Immature natural killer cell (primary cell): ENCODE results near the gene TSHZ2. TPM values are rescaled to one million over a fixed set of nuclear protein-coding genes. Genes with fewer than 3 reads are reported as not detected.
"Not testable (repeated sequence)": the region's sequence is repeated elsewhere in the genome, so short reads cannot be mapped to it uniquely, and the experiment has no call there.

Source experiments
- DNase-seq, 3 donors: peaks; one replicate each; pipeline ENCODE4 v3.0.0; 2022; ENCODE audit warnings: mixed read lengths in 1 of 3
- H3K27ac Mint-ChIP-seq, 6 donors: one replicate each; pipeline ENCODE4 v1.8.0; 2020; ENCODE audit warnings: mixed read lengths in 6 of 6, mild to moderate bottlenecking in 5 of 6, inconsistent platforms in 4 of 6, moderate library complexity in 3 of 6
- H3K27me3 Mint-ChIP-seq, 3 donors: one replicate each; pipeline ENCODE4 v1.8.0; 2020 to 2021; ENCODE audit warnings: low read depth in 3 of 3, mild to moderate bottlenecking in 3 of 3, mixed read lengths in 3 of 3, moderate library complexity in 3 of 3, inconsistent platforms in 1 of 3
- H3K36me3 Mint-ChIP-seq, 3 donors: one replicate each; pipeline ENCODE4 v1.8.0; 2020; ENCODE audit warnings: mixed read lengths in 3 of 3, inconsistent platforms in 2 of 3, mild to moderate bottlenecking in 2 of 3
- H3K4me1 Mint-ChIP-seq, 2 donors: one replicate each; pipeline ENCODE4 v1.8.0; 2020; ENCODE audit warnings: inconsistent platforms in 2 of 2, mild to moderate bottlenecking in 2 of 2, mixed read lengths in 2 of 2, moderate library complexity in 1 of 2
- H3K4me3 Mint-ChIP-seq, 5 donors: one replicate each; pipeline ENCODE4 v1.8.0; 2020; ENCODE audit warnings: mild to moderate bottlenecking in 5 of 5, mixed read lengths in 5 of 5, inconsistent platforms in 3 of 5, moderate library complexity in 3 of 5
- H3K9me3 Mint-ChIP-seq, 6 donors: one replicate each; pipeline ENCODE4 v1.8.0; 2020; ENCODE audit warnings: mild to moderate bottlenecking in 6 of 6, mixed read lengths in 6 of 6, inconsistent platforms in 4 of 6, moderate library complexity in 3 of 6
- polyA plus RNA-seq, 3 donors: library from polyadenylated mRNA; unstranded; fragments of 300-500 nt; fragmentation: Illumina TruSeq; gene quantifications; one replicate each; pipeline ENCODE4 v1.2.3, GENCODE V29; 2021

TSHZ2 gene
- polyA plus RNA-seq, 3 donors from 2014 or later = not detected

DNA sequence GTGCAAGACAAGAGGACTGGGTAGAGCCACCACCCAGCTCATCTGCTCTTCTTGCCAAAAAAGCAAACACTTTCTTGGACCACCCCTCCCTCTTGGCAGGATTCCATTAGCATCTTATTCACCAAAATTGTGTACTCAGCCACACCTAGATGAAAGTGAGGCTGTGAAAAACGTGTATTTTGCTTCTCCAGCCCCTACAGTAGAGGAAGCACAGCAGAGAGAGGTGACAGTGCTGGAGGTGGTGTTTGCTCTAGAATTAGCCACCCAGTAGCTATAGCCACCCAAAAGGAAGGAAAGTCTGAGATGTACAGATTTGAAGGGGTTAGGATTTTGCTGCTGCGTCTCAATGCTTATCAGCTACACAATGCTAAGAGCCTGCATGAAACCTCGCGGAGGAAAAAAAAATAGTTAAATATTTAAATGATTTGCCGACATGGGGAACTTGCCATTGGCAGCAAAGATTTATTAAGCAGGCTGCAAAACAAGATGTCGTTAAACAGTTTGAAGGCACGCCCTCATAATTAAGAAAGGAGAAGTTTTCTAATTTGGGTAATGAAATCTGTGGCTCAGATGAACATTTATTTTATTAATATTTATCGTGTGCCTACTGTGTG is 334.1 kb downstream of the TSHZ2 start:
- Mint-ChIP-seq H3K4me3 (no peak overlapping the region), H3K27me3 (peaks cover 0 to 12% (median 11%) of the 10 kb centered on the region in 3 donors), H3K36me3 (peaks cover 0 to 3% (median 0%) of the 10 kb centered on the region in 3 donors), H3K9me3 (no peaks in the 10 kb centered on the region), H3K27ac (no peak overlapping the region), H3K4me1 (no peaks in the 10 kb centered on the region)
- no peak for DNase-seq

DNA sequence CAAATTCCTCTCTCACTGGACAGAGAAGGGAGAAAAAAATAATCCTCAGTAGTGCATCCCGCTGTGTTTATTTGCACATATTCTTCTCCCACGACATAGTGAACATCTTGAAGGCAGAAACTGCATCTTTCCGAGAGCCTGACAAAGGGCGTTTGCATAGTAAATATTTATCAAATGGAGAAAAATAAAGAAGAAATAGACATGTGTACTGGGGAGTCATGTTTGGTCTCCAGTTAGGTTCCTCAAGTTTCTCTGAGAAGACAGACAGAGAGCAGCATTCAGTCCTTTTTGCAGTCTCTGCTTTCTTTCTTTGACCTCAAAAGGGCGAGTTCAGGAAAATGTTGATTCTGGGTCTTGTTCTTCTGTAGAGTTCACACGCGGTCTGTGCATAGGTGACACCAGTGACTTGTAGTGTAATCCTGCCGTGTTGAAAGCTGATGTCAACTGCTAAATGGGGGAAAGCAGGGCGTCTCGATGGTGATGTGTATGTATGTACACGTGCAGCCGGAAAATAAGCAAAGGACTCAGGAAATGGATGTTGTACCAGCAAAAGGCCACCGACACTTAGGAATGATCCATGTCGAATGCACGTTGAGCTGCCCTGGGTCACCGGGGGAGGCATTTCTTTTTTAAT is 335.9 kb downstream of the TSHZ2 start:
- Mint-ChIP-seq H3K27me3 (peaks cover 0 to 11% (median 10%) of the 10 kb centered on the region in 3 donors), H3K4me1 (no peaks in the 10 kb centered on the region), H3K27ac (no peak overlapping the region), H3K4me3 (no peak overlapping the region), H3K9me3 (no peaks in the 10 kb centered on the region), H3K36me3 (peaks cover 0 to 3% (median 0%) of the 10 kb centered on the region in 3 donors)
- DNase-seq = no peak

DNA sequence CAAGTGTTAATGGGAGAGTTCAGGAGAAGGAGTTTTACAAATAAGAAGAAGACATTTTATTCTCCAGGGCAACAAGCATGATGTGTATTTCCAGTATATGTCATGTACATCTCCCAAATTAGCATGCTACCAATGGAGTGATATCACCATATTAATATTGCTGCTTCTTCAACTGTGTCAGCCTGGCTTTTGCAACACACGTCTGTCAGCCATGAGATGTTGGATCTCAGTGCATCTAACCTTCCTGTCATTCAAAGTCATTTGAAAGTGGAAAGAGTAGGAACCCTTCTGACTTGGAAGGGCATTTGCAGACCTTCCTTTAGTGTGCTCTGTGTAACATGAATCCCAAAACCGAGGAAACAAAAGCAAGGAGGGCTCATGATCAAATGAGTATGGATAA is 337.4 kb downstream of the TSHZ2 start:
- H3K36me3 Mint-ChIP-seq = peaks cover 0 to 3% (median 0%) of the 10 kb centered on the region in 3 donors
- H3K27me3 Mint-ChIP-seq = peaks cover 0 to 12% (median 10%) of the 10 kb centered on the region in 3 donors
- H3K4me1 Mint-ChIP-seq = no peaks in the 10 kb centered on the region
- H3K9me3 Mint-ChIP-seq = no peaks in the 10 kb centered on the region
- no peak overlapping the region for H3K4me3 Mint-ChIP-seq
- DNase-seq = no peak
- H3K27ac Mint-ChIP-seq = no peak overlapping the region

DNA sequence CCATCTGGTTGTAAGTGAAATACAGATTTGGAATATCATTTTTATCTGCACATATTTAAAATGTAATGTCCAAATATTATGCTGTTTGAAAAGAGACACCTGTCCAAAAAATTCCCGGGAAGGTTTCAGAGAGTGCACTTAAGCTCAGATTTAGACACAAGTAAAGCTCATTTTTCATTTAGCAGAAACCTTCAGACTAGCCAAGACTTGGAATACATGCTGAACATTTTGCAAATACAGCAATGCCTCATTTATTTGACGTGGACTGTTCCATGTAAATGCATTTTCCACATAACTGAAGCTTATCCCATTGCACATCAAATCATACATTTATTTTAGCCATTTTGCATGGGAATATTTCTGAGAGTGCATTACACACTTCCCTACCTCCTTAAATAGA is 340.8 kb downstream of the TSHZ2 start:
- Mint-ChIP-seq H3K27me3 (peaks cover 0 to 9% (median 0%) of the 10 kb centered on the region in 3 donors), H3K36me3 (peaks cover 0 to 3% (median 0%) of the 10 kb centered on the region in 3 donors), H3K4me1 (no peaks in the 10 kb centered on the region), H3K27ac (no peak overlapping the region), H3K4me3 (no peak overlapping the region), H3K9me3 (no peaks in the 10 kb centered on the region)
- DNase-seq = no peak

DNA sequence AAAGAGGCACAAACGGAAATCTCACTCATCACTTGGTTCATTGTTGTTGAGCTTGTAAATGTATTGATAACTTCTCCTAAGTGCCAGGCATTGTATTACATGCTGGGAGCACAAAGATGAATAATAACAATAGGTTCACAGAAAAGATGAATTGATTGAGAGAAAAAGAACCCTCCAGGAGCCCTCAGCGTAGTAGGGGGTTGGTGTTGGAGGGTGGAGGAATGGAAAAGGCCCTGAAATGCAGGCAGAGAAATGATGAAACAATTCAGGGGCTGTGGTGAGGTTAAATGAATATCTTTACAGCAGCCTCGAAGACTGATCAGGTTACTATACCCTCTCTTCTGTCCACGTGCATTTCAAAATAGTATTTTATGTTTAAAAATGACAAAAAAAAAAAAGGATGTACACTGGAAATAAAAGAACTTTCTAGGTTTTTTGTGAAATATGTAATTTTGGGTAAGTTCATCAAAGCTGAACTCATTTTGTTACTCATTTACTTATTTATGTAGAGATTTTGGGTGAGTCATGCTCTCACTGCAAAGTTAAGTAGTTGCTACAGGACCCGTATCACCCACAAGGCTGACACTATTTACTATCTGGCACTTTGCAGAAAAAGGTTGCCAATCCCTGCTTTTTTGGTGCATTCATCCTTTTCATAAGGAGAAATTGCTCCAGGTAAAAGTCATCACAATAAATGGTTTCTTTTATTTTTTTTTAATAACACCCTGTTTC is 344.2 kb downstream of the TSHZ2 start:
- Mint-ChIP-seq H3K36me3 (no peaks in the 10 kb centered on the region), H3K27ac (no peak overlapping the region), H3K9me3 (no peaks in the 10 kb centered on the region), H3K4me3 (no peak overlapping the region), H3K27me3 (peaks cover 0 to 10% (median 1%) of the 10 kb centered on the region in 3 donors), H3K4me1 (no peaks in the 10 kb centered on the region)
- DNase-seq = no peak

DNA sequence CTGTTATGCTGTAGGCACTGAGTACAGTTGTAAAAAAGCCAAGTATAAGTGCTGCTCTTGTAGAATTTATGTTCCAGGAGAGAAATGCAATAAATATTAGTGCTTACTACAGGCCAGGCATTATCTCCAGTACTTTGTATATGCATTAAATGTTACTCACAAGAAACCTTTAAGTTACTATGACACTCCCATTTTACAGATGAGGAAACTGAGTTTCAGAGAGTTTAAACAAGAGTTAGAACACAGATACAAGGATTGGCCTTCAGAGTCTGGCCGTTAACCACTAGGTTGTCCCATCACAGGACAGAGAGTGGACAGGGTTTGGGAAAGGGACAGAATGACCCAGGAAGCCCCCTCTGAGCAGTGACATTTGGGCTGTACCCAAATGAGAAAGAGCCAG is 347.0 kb downstream of the TSHZ2 start:
- no peak overlapping the region for H3K4me3 Mint-ChIP-seq
- H3K27me3 Mint-ChIP-seq = peaks cover 1 to 11% (median 2%) of the 10 kb centered on the region in 3 donors
- no peak for DNase-seq
- H3K4me1 Mint-ChIP-seq = no peaks in the 10 kb centered on the region
- H3K36me3 Mint-ChIP-seq = no peaks in the 10 kb centered on the region
- no peaks in the 10 kb centered on the region for H3K9me3 Mint-ChIP-seq
- H3K27ac Mint-ChIP-seq = no peak overlapping the region

DNA sequence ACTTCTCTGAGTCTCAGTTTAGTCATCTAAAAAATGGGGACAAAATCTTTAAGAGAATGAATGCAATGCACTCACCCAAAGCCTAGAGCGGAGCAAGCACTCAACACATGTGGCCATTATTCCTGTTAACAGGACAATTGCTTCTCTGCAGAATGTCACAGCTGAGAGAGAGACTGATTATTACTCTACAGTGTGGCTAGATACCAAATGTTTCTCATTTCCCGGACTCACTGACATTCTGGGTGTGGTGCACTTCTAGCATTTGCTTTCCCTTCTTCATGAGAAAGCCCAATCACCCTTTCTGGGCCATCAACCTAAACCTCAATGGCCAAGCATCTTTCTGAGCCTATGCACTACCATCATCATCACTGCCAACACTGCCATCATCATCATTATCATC is 347.6 kb downstream of the TSHZ2 start:
- Mint-ChIP-seq H3K27ac (no peak overlapping the region), H3K4me1 (no peaks in the 10 kb centered on the region), H3K27me3 (peaks cover 1 to 11% (median 2%) of the 10 kb centered on the region in 3 donors), H3K4me3 (no peak overlapping the region), H3K36me3 (no peaks in the 10 kb centered on the region), H3K9me3 (no peaks in the 10 kb centered on the region)
- no peak for DNase-seq

DNA sequence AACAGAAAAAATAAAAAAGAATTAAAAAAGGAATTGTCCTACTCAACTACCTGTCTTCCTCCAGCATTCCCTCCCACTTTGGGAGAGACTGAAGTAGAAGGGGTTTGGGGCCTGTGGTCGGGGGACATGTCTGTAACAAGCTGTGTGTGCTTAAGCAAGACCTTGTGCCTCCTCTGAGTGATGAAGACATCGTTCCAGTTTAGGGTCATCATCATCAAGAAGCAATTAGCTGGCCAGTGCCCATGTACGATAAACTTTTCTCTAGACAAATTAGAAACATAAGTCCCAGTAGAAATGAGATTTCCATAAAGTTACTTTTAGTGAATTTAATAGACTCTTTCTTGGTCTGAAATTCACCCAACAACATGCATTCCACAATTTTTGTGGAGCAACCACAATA is 348.5 kb downstream of the TSHZ2 start:
- Mint-ChIP-seq H3K4me3 (no peak overlapping the region), H3K4me1 (no peaks in the 10 kb centered on the region)

DNA sequence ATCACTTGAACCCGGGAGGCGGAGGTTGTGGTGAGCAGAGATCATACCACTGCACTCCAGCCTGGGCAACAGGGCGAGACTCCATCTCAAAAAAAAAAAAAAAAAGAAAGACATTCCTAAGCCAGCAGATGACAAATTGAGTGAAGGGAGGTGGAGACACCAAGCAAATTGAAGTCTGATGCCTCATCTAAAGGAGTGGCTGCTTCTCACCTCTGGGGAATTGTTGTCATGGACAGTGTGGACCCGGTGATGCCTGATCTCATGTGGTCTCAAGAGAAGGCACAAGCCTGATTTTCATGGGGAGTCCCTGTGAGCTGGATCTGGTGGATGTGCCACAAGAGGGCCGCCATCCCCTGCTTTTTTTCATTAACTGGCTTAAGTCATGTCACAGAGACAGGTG is 349.4 kb downstream of the TSHZ2 start:
- Mint-ChIP-seq H3K4me3 (no peak overlapping the region), H3K9me3 (no peaks in the 10 kb centered on the region)

More for the DNA sequence above, 348.5 kb downstream of the TSHZ2 start:
- peaks cover 1 to 10% (median 2%) of the 10 kb centered on the region in 3 donors for H3K27me3 Mint-ChIP-seq
- H3K27ac Mint-ChIP-seq = no peak overlapping the region
- no peaks in the 10 kb centered on the region for H3K36me3 Mint-ChIP-seq
- DNase-seq = no peak
- H3K9me3 Mint-ChIP-seq = no peaks in the 10 kb centered on the region

DNA sequence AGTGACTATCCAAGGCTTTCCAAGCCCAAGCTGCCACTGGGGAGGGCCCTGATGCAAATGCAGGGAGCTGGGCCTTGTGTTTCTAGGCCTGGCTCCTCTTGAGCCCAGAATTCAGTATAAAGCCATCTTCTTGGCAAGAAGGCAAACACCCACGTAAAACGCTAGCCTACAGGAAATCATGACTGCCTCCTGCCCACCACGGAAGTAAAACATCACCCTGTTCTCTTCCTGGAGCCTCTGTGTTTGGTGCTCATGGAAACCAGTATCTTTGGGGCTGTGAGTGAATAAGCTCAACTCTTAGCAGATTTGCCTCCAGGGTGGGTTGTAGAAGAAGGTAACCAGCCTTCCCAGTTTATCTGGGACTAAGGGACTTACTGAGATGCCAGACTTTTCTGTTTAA is 350.5 kb downstream of the TSHZ2 start:
- DNase-seq = no peak
- Mint-ChIP-seq H3K27ac (no peak overlapping the region), H3K4me1 (no peaks in the 10 kb centered on the region), H3K36me3 (no peaks in the 10 kb centered on the region), H3K27me3 (peaks cover 1 to 9% (median 2%) of the 10 kb centered on the region in 3 donors), H3K4me3 (no peak overlapping the region), H3K9me3 (no peaks in the 10 kb centered on the region)

More for the DNA sequence above, 349.4 kb downstream of the TSHZ2 start:
- H3K27me3 Mint-ChIP-seq = peaks cover 1 to 9% (median 2%) of the 10 kb centered on the region in 3 donors
- DNase-seq = no peak
- H3K4me1 Mint-ChIP-seq = no peaks in the 10 kb centered on the region
- no peaks in the 10 kb centered on the region for H3K36me3 Mint-ChIP-seq
- no peak overlapping the region for H3K27ac Mint-ChIP-seq

DNA sequence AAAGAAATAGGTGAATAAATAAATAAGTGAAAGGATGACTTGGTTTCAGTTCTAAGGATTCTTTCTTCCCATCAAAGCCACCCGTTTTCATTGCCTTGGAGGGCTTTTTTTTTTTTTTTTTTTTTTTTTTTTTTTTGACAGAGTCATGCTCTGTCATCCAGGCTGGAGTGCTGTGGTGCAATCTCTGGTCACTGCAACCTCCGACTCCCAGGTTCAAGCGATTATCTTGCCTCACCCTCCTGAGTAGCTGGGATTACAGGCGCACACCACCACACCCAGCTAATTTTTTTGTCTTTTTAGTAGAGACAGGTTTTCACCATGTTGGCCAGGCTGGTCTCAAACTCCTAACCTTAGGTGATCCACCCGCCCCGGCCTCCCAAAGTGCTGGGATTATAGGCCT is 351.3 kb downstream of the TSHZ2 start:
- not testable (repeated sequence) for H3K27ac Mint-ChIP-seq, H3K36me3 Mint-ChIP-seq, H3K4me3 Mint-ChIP-seq, H3K4me1 Mint-ChIP-seq, DNase-seq, H3K9me3 Mint-ChIP-seq, H3K27me3 Mint-ChIP-seq

DNA sequence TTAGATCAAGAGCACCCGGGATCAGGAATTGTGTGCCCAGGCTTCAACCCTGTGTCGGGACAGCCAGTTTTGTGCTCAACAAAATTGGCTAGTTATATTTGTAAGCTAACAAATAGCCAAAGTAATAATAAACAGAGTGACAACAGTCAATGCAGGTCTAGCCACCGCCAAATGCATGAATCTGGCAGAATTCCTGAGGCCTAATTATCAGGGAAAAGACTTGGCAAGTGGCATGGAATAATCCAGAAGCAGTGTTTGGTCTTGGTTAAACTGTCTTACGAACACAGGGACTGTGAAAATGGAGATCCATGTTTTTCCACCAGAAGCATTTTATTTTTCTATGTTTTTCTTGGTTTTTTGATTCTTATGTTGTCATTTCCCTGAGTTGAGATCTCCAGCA is 352.7 kb downstream of the TSHZ2 start:
- Mint-ChIP-seq H3K36me3 (no peaks in the 10 kb centered on the region), H3K4me1 (no peaks in the 10 kb centered on the region), H3K27me3 (peaks cover 1 to 5% (median 2%) of the 10 kb centered on the region in 3 donors), H3K9me3 (no peaks in the 10 kb centered on the region), H3K27ac (no peak overlapping the region), H3K4me3 (no peak overlapping the region)
- DNase-seq = no peak

DNA sequence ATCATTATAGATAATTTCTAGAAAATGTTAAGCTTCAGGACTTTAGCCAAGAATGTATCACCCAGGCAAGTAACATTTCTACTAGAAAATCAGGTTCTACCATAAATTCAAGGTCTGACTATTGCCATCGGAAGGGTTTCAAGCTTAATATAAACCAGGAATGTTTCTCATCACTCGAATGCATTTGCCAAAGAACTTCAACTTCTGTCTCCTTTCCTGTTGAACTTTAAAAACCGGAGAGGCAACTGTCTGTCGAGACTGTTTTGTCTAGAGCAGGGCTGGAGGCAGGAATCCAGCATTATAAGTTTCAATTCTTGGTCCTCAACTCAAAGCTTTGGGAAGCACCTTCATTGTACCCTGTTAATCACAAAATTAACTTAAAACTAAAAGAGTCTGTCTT is 356.8 kb downstream of the TSHZ2 start:
- no peaks in the 10 kb centered on the region for H3K4me1 Mint-ChIP-seq
- H3K27ac Mint-ChIP-seq = no peak overlapping the region
- peaks cover under 1 to 9% (median 2%) of the 10 kb centered on the region in 3 donors for H3K27me3 Mint-ChIP-seq
- H3K9me3 Mint-ChIP-seq = no peaks in the 10 kb centered on the region
- DNase-seq = no peak
- H3K36me3 Mint-ChIP-seq = no peaks in the 10 kb centered on the region
- no peak overlapping the region for H3K4me3 Mint-ChIP-seq

DNA sequence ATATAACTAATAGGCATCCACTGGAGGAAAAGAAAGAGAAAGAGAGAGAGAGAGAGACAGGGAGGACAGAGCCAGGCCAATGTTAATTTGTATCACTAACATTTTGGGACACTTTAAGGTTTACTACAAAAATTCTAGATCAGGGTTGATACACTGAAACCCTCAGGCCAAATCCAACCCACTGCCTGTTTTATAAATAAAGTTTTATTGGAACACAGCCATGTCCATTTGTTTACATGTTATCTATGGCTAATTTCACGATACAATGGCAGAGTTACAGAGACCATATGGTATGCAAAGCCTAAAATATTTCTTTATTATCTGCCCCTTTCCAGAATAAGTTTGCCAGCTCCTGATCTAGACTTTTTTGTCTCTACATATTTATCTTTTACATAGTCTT is 357.6 kb downstream of the TSHZ2 start:
- no peak for DNase-seq
- Mint-ChIP-seq H3K36me3 (no peaks in the 10 kb centered on the region), H3K27me3 (peaks cover 2 to 12% (median 2%) of the 10 kb centered on the region in 3 donors), H3K9me3 (no peaks in the 10 kb centered on the region), H3K27ac (no peak overlapping the region), H3K4me1 (no peaks in the 10 kb centered on the region), H3K4me3 (no peak overlapping the region)
